HG03558 (cell line): ENCODE results near the gene CACNB2.
A peak's percentile ranks its signal among the peaks of the same experiment; 100 is the strongest.
"Not testable (repeated sequence)": the region's sequence is repeated elsewhere in the genome, so short reads cannot be mapped to it uniquely, and the experiment has no call there.

Experiments used
- ATAC-seq: cut with Tn5 transposase; IDR thresholded peaks from one replicate; pipeline ENCODE4 v1.9.1; 2021; ENCODE audit warnings: moderate number of reproducible peaks; ENCODE audit not compliant: unreplicated experiment; ENCODE audit errors: extremely low read depth

CACNB2 gene

GRCh38 chr10:18423058-18423637 lies 282.9 kb downstream of the CACNB2 start:
- ATAC-seq = no peak

- no peak for ATAC-seq
Observed at GRCh38 chr10:18424200-18424599, 284.0 kb downstream of the CACNB2 start.

- no peak for ATAC-seq
Observed at GRCh38 chr10:18429335-18429734, 289.1 kb downstream of the CACNB2 start.

- ATAC-seq = no peak
Observed at GRCh38 chr10:18436902-18437301, 296.7 kb downstream of the CACNB2 start.

GRCh38 chr10:18437486-18437885 lies 297.3 kb downstream of the CACNB2 start:
- ATAC-seq = no peak

- no peak for ATAC-seq
Observed at GRCh38 chr10:18438361-18439126, 298.3 kb downstream of the CACNB2 start.

- ATAC-seq = no peak
Observed at GRCh38 chr10:18439601-18440000, 299.4 kb downstream of the CACNB2 start.

GRCh38 chr10:18445635-18446034 lies 305.4 kb downstream of the CACNB2 start:
- not testable (repeated sequence) for ATAC-seq

- ATAC-seq = no peak
Observed at GRCh38 chr10:18446205-18446604, 306.0 kb downstream of the CACNB2 start.

GRCh38 chr10:18449611-18450026 lies 309.4 kb downstream of the CACNB2 start:
- ATAC-seq = no peak

- ATAC-seq = no peak
Observed at GRCh38 chr10:18450298-18450697, 310.1 kb downstream of the CACNB2 start.

- ATAC-seq = no peak
Observed at GRCh38 chr10:18455086-18455884, 315.1 kb downstream of the CACNB2 start.

GRCh38 chr10:18456984-18457383 lies 316.8 kb downstream of the CACNB2 start:
- peak; percentile 98 for ATAC-seq

- ATAC-seq = no peak
Observed at GRCh38 chr10:18460032-18460431, 319.8 kb downstream of the CACNB2 start.

- ATAC-seq = no peak
Observed at GRCh38 chr10:18463673-18464211, 323.5 kb downstream of the CACNB2 start.

- no peak for ATAC-seq
Observed at GRCh38 chr10:18469125-18469524, 328.9 kb downstream of the CACNB2 start.

- no peak for ATAC-seq
Observed at GRCh38 chr10:18472977-18473376, 332.8 kb downstream of the CACNB2 start.

GRCh38 chr10:18473424-18474117 lies 333.3 kb downstream of the CACNB2 start:
- ATAC-seq = no peak

- no peak for ATAC-seq
Observed at GRCh38 chr10:18474118-18474455, 333.9 kb downstream of the CACNB2 start.

- no peak for ATAC-seq
Observed at GRCh38 chr10:18476076-18476647, 335.9 kb downstream of the CACNB2 start.
